Adrenal gland (tissue), 5 donors: ENCODE results near the gene CYP4F12.

ENCODE experiments used
- POLR2A ChIP-seq, 2 donors: fragments of 450-650 bp; IDR thresholded peaks; one replicate each; pipeline ENCODE4 v1.6.1; 2017; ENCODE audit warnings: antibody characterized with exemption in 2 of 2, mild to moderate bottlenecking in 2 of 2, moderate library complexity in 1 of 2
- TF ChIP-seq, protein P1 (sequence below), 6 experiments: fragments of 450-650 bp in 4 of 6; fragments of 200-600 bp in 2 of 6; sonication (generic) in 1 of 6; IDR thresholded peaks; 1 replicate in 5 of 6; 2 replicates in 1 of 6; pipeline versions ENCODE4 v1.5.1 to v1.8.0; 2016 to 2021; ENCODE audit warnings: antibody characterized with exemption in 6 of 6, mild to moderate bottlenecking in 2 of 6, moderate library complexity in 1 of 6
- donor health status: DM: no; HTN: no; CAD: no.

DNA sequence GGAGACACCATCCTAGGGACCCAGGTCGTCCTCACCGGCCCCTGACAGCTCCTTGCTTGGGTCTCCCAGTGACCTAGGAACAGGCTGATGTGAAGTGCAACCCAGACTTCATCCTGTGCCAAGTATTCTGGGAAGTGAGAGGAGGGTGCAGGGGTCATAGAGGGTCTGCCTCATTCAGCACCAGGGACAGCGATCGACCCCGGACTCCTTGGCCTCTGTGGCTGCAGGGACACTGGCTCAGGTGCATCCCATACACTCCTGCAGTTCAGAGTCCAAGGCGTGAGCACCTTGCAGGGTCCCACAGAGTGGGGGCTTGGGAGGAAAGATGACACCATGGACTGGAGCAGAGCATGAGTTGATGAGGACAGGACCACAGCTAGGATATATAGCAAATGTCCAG, 44.9 kb downstream of the CYP4F12 start:
- TF ChIP-seq, protein P1, sequence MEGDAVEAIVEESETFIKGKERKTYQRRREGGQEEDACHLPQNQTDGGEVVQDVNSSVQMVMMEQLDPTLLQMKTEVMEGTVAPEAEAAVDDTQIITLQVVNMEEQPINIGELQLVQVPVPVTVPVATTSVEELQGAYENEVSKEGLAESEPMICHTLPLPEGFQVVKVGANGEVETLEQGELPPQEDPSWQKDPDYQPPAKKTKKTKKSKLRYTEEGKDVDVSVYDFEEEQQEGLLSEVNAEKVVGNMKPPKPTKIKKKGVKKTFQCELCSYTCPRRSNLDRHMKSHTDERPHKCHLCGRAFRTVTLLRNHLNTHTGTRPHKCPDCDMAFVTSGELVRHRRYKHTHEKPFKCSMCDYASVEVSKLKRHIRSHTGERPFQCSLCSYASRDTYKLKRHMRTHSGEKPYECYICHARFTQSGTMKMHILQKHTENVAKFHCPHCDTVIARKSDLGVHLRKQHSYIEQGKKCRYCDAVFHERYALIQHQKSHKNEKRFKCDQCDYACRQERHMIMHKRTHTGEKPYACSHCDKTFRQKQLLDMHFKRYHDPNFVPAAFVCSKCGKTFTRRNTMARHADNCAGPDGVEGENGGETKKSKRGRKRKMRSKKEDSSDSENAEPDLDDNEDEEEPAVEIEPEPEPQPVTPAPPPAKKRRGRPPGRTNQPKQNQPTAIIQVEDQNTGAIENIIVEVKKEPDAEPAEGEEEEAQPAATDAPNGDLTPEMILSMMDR (IDR thresholded peaks at IDR 0.05) = no peak
- no peak for TF ChIP-seq POLR2A (IDR thresholded peaks at IDR 0.05)
